Measurements from ENCODE around the gene TGM6. TPM values are rescaled to one million over a fixed set of nuclear protein-coding genes. Genes with fewer than 3 reads are reported as not detected.

The TGM6 gene
- total RNA-seq, 4 donors from 2014 or later: not detected

- Histone ChIP-seq H3K4me3 (no peak overlapping the region), H3K27me3 (no peaks in the 10 kb centered on the region), H3K4me1 (no peaks in the 10 kb centered on the region), H3K36me3 (no peaks in the 10 kb centered on the region), H3K9me3 (no peaks in the 10 kb centered on the region), H3K27ac (no peak overlapping the region)
- DNase-seq: no peak
- TF ChIP-seq, protein P1, sequence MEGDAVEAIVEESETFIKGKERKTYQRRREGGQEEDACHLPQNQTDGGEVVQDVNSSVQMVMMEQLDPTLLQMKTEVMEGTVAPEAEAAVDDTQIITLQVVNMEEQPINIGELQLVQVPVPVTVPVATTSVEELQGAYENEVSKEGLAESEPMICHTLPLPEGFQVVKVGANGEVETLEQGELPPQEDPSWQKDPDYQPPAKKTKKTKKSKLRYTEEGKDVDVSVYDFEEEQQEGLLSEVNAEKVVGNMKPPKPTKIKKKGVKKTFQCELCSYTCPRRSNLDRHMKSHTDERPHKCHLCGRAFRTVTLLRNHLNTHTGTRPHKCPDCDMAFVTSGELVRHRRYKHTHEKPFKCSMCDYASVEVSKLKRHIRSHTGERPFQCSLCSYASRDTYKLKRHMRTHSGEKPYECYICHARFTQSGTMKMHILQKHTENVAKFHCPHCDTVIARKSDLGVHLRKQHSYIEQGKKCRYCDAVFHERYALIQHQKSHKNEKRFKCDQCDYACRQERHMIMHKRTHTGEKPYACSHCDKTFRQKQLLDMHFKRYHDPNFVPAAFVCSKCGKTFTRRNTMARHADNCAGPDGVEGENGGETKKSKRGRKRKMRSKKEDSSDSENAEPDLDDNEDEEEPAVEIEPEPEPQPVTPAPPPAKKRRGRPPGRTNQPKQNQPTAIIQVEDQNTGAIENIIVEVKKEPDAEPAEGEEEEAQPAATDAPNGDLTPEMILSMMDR (IDR thresholded peaks at IDR 0.05): no peak
- intact Hi-C loops (cut with DNase I; ENCODE audit: low total_unique reads): no loop called here
These were observed 27.4 kb downstream of the TGM6 start for GRCh38 chr20:2408111-2408510.

- H3K4me3 ChIP-seq: no peak overlapping the region
- H3K27me3 ChIP-seq: no peaks in the 10 kb centered on the region
- TF ChIP-seq, protein P1 (IDR thresholded peaks at IDR 0.05): no peak
- no peak for TF ChIP-seq POLR2A (IDR thresholded peaks at IDR 0.05)
- no peaks in the 10 kb centered on the region for H3K9me3 ChIP-seq
- no peak overlapping the region for H3K27ac ChIP-seq
- intact Hi-C loops (cut with DNase I; ENCODE audit: low total_unique reads): no loop called here
- H3K4me1 ChIP-seq: no peaks in the 10 kb centered on the region
- no peak for DNase-seq
- H3K36me3 ChIP-seq: no peaks in the 10 kb centered on the region
These were observed 36.0 kb downstream of the TGM6 start for GRCh38 chr20:2416541-2417212.

DNA sequence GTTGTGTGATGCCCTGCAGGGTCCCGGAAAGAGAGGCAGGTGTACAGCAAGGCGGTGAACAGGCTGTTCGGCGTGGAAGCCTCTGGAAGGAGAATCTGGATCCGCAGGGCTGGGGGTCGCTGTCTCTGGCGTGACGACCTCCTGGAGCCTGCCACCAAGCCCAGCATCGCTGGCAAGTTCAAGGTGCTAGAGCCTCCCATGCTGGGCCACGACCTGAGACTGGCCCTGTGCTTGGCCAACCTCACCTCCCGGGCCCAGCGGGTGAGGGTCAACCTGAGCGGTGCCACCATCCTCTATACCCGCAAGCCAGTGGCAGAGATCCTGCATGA lies 36.5 kb downstream of the TGM6 start:
- Histone ChIP-seq H3K36me3 (no peaks in the 10 kb centered on the region), H3K9me3 (no peaks in the 10 kb centered on the region), H3K4me3 (no peak overlapping the region), H3K27me3 (no peaks in the 10 kb centered on the region), H3K27ac (no peak overlapping the region), H3K4me1 (no peaks in the 10 kb centered on the region)
- DNase-seq: no peak
- no peak for TF ChIP-seq POLR2A (IDR thresholded peaks at IDR 0.05)
- TF ChIP-seq, protein P1 (IDR thresholded peaks at IDR 0.05): no peak
- intact Hi-C loops (cut with DNase I; ENCODE audit: low total_unique reads): no loop called here

- intact Hi-C loops (cut with DNase I; ENCODE audit: low total_unique reads): no loop called here
- Histone ChIP-seq H3K4me1 (no peaks in the 10 kb centered on the region), H3K27ac (no peak overlapping the region), H3K36me3 (no peaks in the 10 kb centered on the region), H3K9me3 (no peaks in the 10 kb centered on the region), H3K4me3 (no peak overlapping the region), H3K27me3 (no peaks in the 10 kb centered on the region)
- no peak for TF ChIP-seq POLR2A (IDR thresholded peaks at IDR 0.05)
- TF ChIP-seq, protein P1 (IDR thresholded peaks at IDR 0.05): no peak
- no peak for DNase-seq
These were observed 37.7 kb downstream of the TGM6 start for GRCh38 chr20:2418388-2418787.

GRCh38 chr20:2420510-2420909 lies 39.8 kb downstream of the TGM6 start:
- Histone ChIP-seq H3K9me3 (no peaks in the 10 kb centered on the region), H3K27ac (no peak overlapping the region), H3K4me1 (no peaks in the 10 kb centered on the region), H3K27me3 (no peaks in the 10 kb centered on the region), H3K4me3 (no peak overlapping the region), H3K36me3 (no peaks in the 10 kb centered on the region)
- TF ChIP-seq, protein P1 (IDR thresholded peaks at IDR 0.05): no peak
- no peak for TF ChIP-seq POLR2A (IDR thresholded peaks at IDR 0.05)
- intact Hi-C loops (cut with DNase I; ENCODE audit: low total_unique reads): no loop called here
- DNase-seq: no peak

All from uterus (tissue), 4 donors.